Measurements from ENCODE around the gene SOS1.

GRCh38 chr2:39069890-39070465 is 50.9 kb downstream of the SOS1 start:
- TF ChIP-seq POLR2AphosphoS5 (IDR thresholded peaks at IDR 0.05; ENCODE audit: low read depth): no peak
- TF ChIP-seq CTCF (IDR thresholded peaks at IDR 0.05; ENCODE audit: insufficient read depth, low read length): no peak
